Gastroesophageal sphincter (tissue), 4 donors: Measurements from ENCODE around the gene IFI27L2. TPM values are rescaled to one million over a fixed set of nuclear protein-coding genes. Genes with fewer than 3 reads are reported as not detected.

Source experiments
- ATAC-seq: fragments of 150-250 bp; one replicate; pipeline ENCODE4 v1.9.1; 2016; ENCODE audit warnings: mild to moderate bottlenecking, moderate library complexity
- H3K27ac ChIP-seq, 4 donors: fragments of 200-600 bp; sonication (generic) in 3 of 4; 1 replicate in 3 of 4; 2 replicates in 1 of 4; pipeline ENCODE4 v1.5.1; 2016 to 2019
- H3K27me3 ChIP-seq: fragments of 200-600 bp; sonication (generic); one replicate; pipeline ENCODE4 v1.5.1; 2019
- H3K36me3 ChIP-seq, 2 donors: fragments of 200-600 bp; sonication (generic); one replicate each; pipeline ENCODE4 v1.5.1; 2019; ENCODE audit warnings: control low read depth in 1 of 2
- H3K4me1 ChIP-seq, 3 donors: fragments of 200-600 bp; sonication (generic); 1 replicate in 2 of 3; 2 replicates in 1 of 3; pipeline ENCODE4 v1.5.1; 2016 to 2019; ENCODE audit warnings: control low read depth in 2 of 3
- H3K4me3 ChIP-seq, 2 donors: fragments of 200-600 bp; sonication (generic); one replicate each; pipeline ENCODE4 v1.5.1; 2019; ENCODE audit warnings: mild to moderate bottlenecking in 1 of 2, moderate library complexity in 1 of 2
- H3K9me3 ChIP-seq, 3 donors: fragments of 200-600 bp; sonication (generic); one replicate each; pipeline ENCODE4 v1.5.1; 2017 to 2019; ENCODE audit warnings: control low read depth in 2 of 3
- EP300 ChIP-seq: sonication (generic); formaldehyde crosslinking; IDR thresholded peaks from one replicate; pipeline ENCODE4 v1.6.1; 2017; ENCODE audit warnings: antibody characterized with exemption, mild to moderate bottlenecking
- POLR2A ChIP-seq, 2 donors: fragments of 450-650 bp; IDR thresholded peaks; one replicate each; pipeline ENCODE4 v1.6.1; 2017; ENCODE audit warnings: antibody characterized with exemption in 2 of 2, mild to moderate bottlenecking in 2 of 2, moderate library complexity in 1 of 2
- POLR2AphosphoS5 ChIP-seq: sonication (generic); formaldehyde crosslinking; IDR thresholded peaks from one replicate; pipeline ENCODE4 v1.6.1; 2017; ENCODE audit warnings: antibody characterized with exemption
- WGBS, 2 donors: methylation state at CpG; one replicate each; pipeline ENCODE4 v1.1.5; 2018; ENCODE audit warnings: low coverage in 1 of 2; 5-methylcytosine and 5-hydroxymethylcytosine counted together
- total RNA-seq, 4 donors: library from RNA; depleted of rRNA; stranded (reverse); fragments of >200 nt; gene quantifications; one replicate each; pipeline ENCODE4 v1.1.0, GENCODE V29; 2016
- TF ChIP-seq, protein P1 (sequence below), 4 experiments: fragments of 200-600 bp in 2 of 4; fragments of 450-650 bp in 2 of 4; sonication (generic) in 1 of 4; IDR thresholded peaks; one replicate each; pipeline ENCODE4 v1.5.1; 2017 to 2019; ENCODE audit warnings: antibody characterized with exemption in 4 of 4, mild to moderate bottlenecking in 2 of 4, moderate library complexity in 2 of 4

IFI27L2 gene
- total RNA-seq, 4 donors from 2014 or later: 25.7 to 67.2 (median 52.2) TPM

DNA sequence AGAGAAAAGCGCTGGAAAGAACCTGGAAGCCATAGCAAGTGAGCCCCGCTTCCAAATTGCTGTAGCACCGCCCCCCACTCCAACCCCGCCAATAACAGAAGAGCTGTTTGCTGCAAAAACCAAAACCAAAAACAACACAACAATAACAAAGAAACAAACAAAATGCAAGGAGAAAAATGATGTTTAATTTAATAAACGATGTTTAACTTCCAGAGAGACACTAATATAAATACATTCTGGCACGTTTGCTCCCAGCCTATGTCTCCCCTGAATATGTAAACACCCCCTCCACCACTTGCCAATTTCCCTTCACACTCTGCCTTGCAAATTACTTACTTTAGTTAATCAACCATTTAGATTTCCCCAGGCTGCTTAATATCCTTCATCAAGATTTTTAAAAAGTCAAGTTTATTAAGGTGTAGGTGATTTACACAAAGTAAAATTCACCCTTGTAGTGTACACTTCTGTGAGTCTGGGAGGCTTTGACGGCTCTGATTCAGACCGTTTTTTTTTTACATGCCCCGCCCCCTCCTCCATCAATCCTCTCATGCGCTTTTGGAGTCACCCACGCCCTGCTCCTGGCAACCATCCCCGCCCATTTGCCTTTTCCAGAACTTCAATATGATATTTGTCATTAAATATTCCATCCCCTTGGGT lies 482 bp upstream of the IFI27L2 start:
- H3K4me1 ChIP-seq: peaks cover 0 to 24% (median 3%) of the 10 kb centered on the region in 3 donors
- no peaks in the 10 kb centered on the region for H3K9me3 ChIP-seq
- peaks cover 0 to 21% of the 10 kb centered on the region in 2 donors for H3K36me3 ChIP-seq
- WGBS, 2 donors: 0 to 1% methylated on average over 7 to 8 of the region's 12 CpGs
- TF ChIP-seq POLR2A (IDR thresholded peaks at IDR 0.05) (no peak), POLR2AphosphoS5 (no peak), EP300 (no peak)
- TF ChIP-seq, protein P1, sequence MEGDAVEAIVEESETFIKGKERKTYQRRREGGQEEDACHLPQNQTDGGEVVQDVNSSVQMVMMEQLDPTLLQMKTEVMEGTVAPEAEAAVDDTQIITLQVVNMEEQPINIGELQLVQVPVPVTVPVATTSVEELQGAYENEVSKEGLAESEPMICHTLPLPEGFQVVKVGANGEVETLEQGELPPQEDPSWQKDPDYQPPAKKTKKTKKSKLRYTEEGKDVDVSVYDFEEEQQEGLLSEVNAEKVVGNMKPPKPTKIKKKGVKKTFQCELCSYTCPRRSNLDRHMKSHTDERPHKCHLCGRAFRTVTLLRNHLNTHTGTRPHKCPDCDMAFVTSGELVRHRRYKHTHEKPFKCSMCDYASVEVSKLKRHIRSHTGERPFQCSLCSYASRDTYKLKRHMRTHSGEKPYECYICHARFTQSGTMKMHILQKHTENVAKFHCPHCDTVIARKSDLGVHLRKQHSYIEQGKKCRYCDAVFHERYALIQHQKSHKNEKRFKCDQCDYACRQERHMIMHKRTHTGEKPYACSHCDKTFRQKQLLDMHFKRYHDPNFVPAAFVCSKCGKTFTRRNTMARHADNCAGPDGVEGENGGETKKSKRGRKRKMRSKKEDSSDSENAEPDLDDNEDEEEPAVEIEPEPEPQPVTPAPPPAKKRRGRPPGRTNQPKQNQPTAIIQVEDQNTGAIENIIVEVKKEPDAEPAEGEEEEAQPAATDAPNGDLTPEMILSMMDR (IDR thresholded peaks at IDR 0.05): no peak
- peak; percentile 20 for ATAC-seq
- H3K27me3 ChIP-seq: no peaks in the 10 kb centered on the region
- peak overlapping the region; percentile 57 to 91 (median 88) for H3K27ac ChIP-seq
- H3K4me3 ChIP-seq: peak overlapping the region; percentile 56 to 59

DNA sequence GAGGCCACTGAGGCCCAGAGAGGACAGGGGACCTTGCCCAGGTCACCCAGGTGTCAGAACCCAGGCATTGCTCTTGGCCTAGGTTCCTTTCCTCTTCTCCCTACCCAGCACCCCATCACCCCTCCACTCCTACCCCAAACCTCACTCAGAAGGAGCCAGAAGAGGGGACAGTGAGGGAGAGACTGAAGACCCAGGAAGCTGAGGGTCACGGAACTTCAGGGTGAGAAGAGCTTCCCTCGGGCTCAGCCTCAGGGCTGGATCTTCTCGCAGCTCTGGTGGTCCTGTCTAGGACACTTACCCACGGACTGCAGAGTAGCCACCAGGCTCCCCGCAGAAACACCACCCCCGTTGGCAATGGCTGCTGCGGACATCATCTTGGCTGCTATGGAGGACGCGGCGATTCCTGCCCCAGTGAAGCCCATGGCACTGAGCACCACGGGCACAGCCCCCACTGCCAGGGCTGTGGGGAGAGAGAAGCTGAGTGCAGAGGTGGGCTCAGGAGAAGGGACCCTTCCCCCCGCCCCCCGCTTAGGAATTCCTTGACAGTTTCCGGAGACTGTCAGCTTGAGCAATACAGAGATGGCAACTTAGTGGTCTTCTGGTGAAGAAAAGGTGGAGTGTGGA lies 1.1 kb downstream of the IFI27L2 start:
- WGBS, 2 donors: 91% methylated on average over 8 of the region's 14 CpGs; no CpG with 5 or more reads in 1 of the 2 donors
- Histone ChIP-seq H3K36me3 (peaks cover 0 to 21% of the 10 kb centered on the region in 2 donors), H3K4me1 (peaks cover 0 to 24% (median 3%) of the 10 kb centered on the region in 3 donors), H3K4me3 (peak overlapping the region in 1 of 2 donors; percentile 59), H3K27me3 (no peaks in the 10 kb centered on the region), H3K9me3 (no peaks in the 10 kb centered on the region), H3K27ac (peak overlapping the region in 2 of 4 donors; percentile 88 to 91)
- ATAC-seq: no peak
- TF ChIP-seq EP300 (no peak), POLR2A (IDR thresholded peaks at IDR 0.05) (no peak)
- TF ChIP-seq, protein P1 (IDR thresholded peaks at IDR 0.05): no peak

DNA sequence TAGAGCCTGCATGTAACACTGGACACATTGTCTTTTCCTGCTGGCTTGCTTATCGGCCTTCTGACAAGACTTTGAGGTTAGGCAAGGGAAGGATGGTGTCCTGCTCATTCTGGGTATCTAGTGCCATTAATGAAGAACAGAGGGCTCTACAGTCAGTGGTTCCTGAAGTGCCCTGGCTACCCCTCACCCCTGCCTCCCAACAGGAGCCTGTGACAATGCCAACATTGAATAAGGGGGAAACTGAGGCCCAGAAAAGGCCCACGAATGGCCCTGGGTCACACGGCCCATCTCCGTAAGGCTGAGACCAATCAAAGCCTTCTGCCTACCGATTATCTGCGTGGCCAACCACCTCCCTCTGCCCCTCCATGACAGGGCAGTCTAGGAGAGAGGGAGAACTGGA lies 2.1 kb downstream of the IFI27L2 start:
- Histone ChIP-seq H3K27me3 (no peaks in the 10 kb centered on the region), H3K4me3 (no peak overlapping the region), H3K27ac (no peak overlapping the region), H3K36me3 (peaks cover 0 to 21% of the 10 kb centered on the region in 2 donors), H3K9me3 (no peaks in the 10 kb centered on the region), H3K4me1 (peaks cover 0 to 24% (median 3%) of the 10 kb centered on the region in 3 donors)
- ATAC-seq: no peak
- TF ChIP-seq POLR2A (IDR thresholded peaks at IDR 0.05): no peak
- TF ChIP-seq, protein P1 (IDR thresholded peaks at IDR 0.05): no peak
- no peak for TF ChIP-seq POLR2AphosphoS5
- TF ChIP-seq EP300: no peak
- WGBS, 2 donors: 100% methylated on average over 3 of the region's 6 CpGs; no CpG with 5 or more reads in 1 of the 2 donors

DNA sequence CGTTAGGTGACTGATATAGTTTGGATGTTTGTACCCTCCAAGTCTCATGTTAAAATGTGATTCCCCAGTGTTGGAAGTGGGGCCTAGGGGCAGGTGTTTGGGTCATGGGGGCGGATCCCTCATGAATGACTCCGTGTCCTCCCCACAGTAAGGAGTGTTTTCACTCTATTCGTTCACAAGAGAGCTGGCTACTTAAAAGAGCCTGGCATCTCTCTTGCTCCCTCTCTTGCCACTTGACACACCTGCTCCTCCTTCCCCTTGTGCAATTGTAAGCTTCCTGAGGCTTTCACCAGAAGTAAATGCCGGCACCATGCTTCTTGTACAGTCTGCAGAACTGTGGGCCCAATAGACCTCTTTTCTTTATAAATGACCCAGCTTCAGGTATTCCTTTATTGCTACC lies 2.6 kb downstream of the IFI27L2 start:
- no peaks in the 10 kb centered on the region for H3K9me3 ChIP-seq
- H3K4me1 ChIP-seq: peaks cover 0 to 24% (median 3%) of the 10 kb centered on the region in 3 donors
- H3K36me3 ChIP-seq: peaks cover 0 to 21% of the 10 kb centered on the region in 2 donors
- no peaks in the 10 kb centered on the region for H3K27me3 ChIP-seq
- no peak for ATAC-seq
- 89 to 100% methylated on average over 3 of the region's 5 CpGs for WGBS, 2 donors
- H3K4me3 ChIP-seq: no peak overlapping the region
- H3K27ac ChIP-seq: no peak overlapping the region
- TF ChIP-seq POLR2A (IDR thresholded peaks at IDR 0.05) (no peak), POLR2AphosphoS5 (no peak), EP300 (no peak)
- TF ChIP-seq, protein P1 (IDR thresholded peaks at IDR 0.05): no peak

DNA sequence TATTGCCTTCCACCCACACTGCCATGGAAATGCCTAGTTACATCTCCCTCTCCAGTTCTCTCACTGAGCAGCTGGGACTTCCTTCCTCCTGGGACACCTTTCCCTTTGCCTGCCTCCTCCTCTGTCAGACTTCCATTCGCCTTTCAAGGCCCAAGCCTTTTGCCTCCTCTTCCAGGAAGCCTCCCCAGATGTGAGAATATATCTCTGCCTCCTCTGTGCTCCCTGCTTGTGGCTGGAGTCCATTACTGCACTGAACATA lies 3.1 kb downstream of the IFI27L2 start:
- ATAC-seq: no peak
- Histone ChIP-seq H3K4me1 (peaks cover 0 to 24% (median 3%) of the 10 kb centered on the region in 3 donors), H3K9me3 (no peaks in the 10 kb centered on the region), H3K36me3 (peaks cover 0 to 21% of the 10 kb centered on the region in 2 donors), H3K27me3 (no peaks in the 10 kb centered on the region), H3K4me3 (no peak overlapping the region), H3K27ac (no peak overlapping the region)
- 83 to 89% methylated on average over 1 of the region's 1 CpG for WGBS, 2 donors
- TF ChIP-seq POLR2AphosphoS5: no peak
- no peak for TF ChIP-seq EP300
- TF ChIP-seq POLR2A (IDR thresholded peaks at IDR 0.05): no peak
- TF ChIP-seq, protein P1 (IDR thresholded peaks at IDR 0.05): no peak
